Measurements from ENCODE around the gene PDE10A. TPM values are rescaled to one million over a fixed set of nuclear protein-coding genes. Genes with fewer than 3 reads are reported as not detected.
A peak's percentile ranks its signal among the peaks of the same experiment; 100 is the strongest.

Gene PDE10A
- total and polyA plus RNA-seq, 2 of the 13 experiments (the other 11 are each of a cell fraction or from before 2014, with no cell fraction given) = not detected

DNA sequence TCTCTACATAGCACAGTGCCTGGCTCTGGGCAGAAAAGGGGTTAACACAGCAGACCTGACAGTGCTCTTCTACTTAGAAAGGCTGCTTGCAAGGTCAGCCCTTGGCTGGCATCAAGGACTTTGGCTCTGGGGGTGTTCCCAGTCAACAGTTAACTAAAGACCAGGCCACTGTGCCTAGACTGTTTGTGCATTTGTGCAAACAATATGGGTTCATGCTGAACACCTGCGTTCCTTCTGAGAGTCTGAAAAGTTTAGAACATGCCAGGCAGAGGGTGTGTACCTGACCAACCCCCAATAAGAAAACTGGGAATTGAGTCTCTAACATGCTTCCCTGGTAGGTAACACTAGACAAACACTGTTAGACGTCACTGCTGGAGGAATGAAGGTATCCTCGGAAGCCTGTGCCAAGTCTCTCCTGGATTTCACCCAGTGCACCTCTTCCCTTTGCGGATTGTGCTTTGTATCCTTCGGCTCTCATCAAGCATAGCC lies 110.7 kb downstream of the PDE10A start (continued):
- TF ChIP-seq, protein P1, sequence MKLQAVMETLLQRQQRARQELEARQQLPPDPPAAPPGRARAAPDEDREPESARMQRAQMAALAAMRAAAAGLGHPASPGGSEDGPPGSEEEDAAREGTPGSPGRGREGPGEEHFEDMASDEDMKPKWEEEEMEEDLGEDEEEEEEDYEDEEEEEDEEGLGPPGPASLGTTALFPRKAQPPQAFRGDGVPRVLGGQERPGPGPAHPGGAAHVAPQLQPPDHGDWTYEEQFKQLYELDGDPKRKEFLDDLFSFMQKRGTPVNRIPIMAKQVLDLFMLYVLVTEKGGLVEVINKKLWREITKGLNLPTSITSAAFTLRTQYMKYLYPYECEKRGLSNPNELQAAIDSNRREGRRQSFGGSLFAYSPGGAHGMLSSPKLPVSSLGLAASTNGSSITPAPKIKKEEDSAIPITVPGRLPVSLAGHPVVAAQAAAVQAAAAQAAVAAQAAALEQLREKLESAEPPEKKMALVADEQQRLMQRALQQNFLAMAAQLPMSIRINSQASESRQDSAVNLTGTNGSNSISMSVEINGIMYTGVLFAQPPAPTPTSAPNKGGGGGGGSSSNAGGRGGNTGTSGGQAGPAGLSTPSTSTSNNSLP (IDR thresholded peaks at IDR 0.05; ENCODE audit: low read depth, low read length) = no peak

DNA sequence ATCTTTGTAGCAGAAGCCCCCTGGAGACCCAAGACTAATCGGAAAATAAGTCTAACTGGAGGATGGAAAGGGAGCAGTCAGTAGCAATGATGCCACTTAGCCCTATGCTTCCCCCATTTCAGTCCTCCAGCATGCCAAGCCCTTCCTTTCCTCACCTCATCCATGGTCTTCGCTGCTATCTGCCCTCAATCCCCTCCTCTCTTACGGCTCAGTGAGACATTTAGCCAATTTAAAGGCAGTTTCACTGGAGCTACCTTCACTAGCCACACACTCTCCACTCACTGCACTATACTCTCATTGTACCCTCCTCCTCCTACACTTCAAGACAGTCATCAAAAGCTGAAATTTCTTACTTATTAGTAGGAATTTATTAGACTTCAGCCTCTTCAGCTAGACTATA lies 111.2 kb downstream of the PDE10A start:
- no peak overlapping the region for H3K4me2 ChIP-seq (ENCODE audit: low read depth, low read length)
- no TSS peak for BruUV-seq (replicated peaks)
- H3K27ac ChIP-seq (ENCODE audit: extremely low read length, insufficient read depth, low read length) = no peak overlapping the region
- POLR2A ChIA-PET = no interaction called here
- H4K20me1 ChIP-seq (ENCODE audit: insufficient read depth, low read length) = no peaks in the 10 kb centered on the region
- no peak overlapping the region for H2AFZ ChIP-seq (ENCODE audit: low read length)
- TF ChIP-seq NFRKB (IDR thresholded peaks at IDR 0.05) (no peak), ZNF781 (CRISPR knock-in tag; IDR thresholded peaks at IDR 0.05; ENCODE audit: borderline replicate concordance, not compliant biosample characterization) (no peak)
- no peaks in the 10 kb centered on the region for H3K9me3 ChIP-seq (ENCODE audit: low read length)
- in situ Hi-C loops (cut with HindIII; ENCODE audit: extremely low pct_ligation_motif_present, low pct_unique_long_range_greater_than_20kb) (no loop called here), intact Hi-C loops (cut with micrococcal nuclease; ENCODE audit: unreplicated experiment) (no loop called here)
- no peaks in the 10 kb centered on the region for H3K36me3 ChIP-seq (replicated peaks in 1 of 2; ENCODE audit: control insufficient read depth in 1 of 2, insufficient read depth in 2 of 2, low read length in 2 of 2)
- ATAC-seq (no peak; the same call in 2 of the 3 replicates), FAIRE-seq (no peak), DNase-seq (ENCODE audit: low spot score) (no peak)
- H3K79me2 ChIP-seq (ENCODE audit: insufficient read depth, low read length) = no peaks in the 10 kb centered on the region
- CTCF ChIA-PET (ENCODE audit: low intra/inter-chr PET ratio, low total read pairs) = no interaction called here
- peaks cover 15% of the 10 kb centered on the region for H3K4me1 ChIP-seq (ENCODE audit: insufficient read depth, low read length)
- no peaks in the 10 kb centered on the region for H3K27me3 ChIP-seq (ENCODE audit: control insufficient read depth in 1 of 2, insufficient read depth in 2 of 2, low read length in 2 of 2)
- H3K4me3 ChIP-seq (replicated peaks in 1 of 3; ENCODE audit: insufficient read depth in 1 of 3, low read depth in 2 of 3, low read length in 3 of 3) = no peak overlapping the region
- 18% methylated on average over 3 of the region's 3 CpGs for WGBS (ENCODE audit: low lambda C conversion rate)
- H3K9ac ChIP-seq (ENCODE audit: insufficient read depth, low read depth, low read length) = no peak overlapping the region

DNA sequence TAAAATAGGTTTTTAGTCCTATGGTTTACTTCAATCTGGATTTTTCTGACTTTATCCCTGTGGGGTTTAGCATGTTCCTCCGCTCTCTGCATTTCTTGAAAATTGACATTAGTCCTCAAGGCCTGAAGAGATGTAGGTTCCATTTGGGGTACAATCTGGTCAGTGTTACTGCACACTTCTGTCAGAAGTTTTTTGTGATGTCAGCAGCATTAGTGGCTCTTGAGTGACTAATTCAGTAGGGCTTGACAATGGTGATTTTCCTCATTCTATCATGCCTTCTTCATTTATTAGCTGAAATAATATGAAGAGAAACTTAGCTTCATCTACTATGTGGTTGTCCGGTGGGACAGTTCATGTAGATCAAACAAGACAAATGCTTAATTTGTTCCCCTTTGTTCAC lies 114.6 kb downstream of the PDE10A start:
- intact Hi-C loops (cut with micrococcal nuclease; ENCODE audit: unreplicated experiment) = no loop called here
- no peak for ATAC-seq
- FAIRE-seq = no peak
- no peak overlapping the region for H3K27ac ChIP-seq (ENCODE audit: extremely low read length, insufficient read depth, low read length)
- WGBS (ENCODE audit: low lambda C conversion rate) = 6% methylated on average over 2 of the region's 2 CpGs
- no peaks in the 10 kb centered on the region for H3K79me2 ChIP-seq (ENCODE audit: insufficient read depth, low read length)
- no peak for DNase-seq (ENCODE audit: low spot score)
- H2AFZ ChIP-seq (ENCODE audit: low read length) = no peak overlapping the region
- no peaks in the 10 kb centered on the region for H3K27me3 ChIP-seq (ENCODE audit: control insufficient read depth in 1 of 2, insufficient read depth in 2 of 2, low read length in 2 of 2)
- no peak overlapping the region for H3K4me2 ChIP-seq (ENCODE audit: low read depth, low read length)
- H4K20me1 ChIP-seq (ENCODE audit: insufficient read depth, low read length) = no peaks in the 10 kb centered on the region
- no peak overlapping the region for H3K4me3 ChIP-seq (replicated peaks in 1 of 3; ENCODE audit: insufficient read depth in 1 of 3, low read depth in 2 of 3, low read length in 3 of 3)
- CTCF ChIA-PET (ENCODE audit: low intra/inter-chr PET ratio, low total read pairs) = no interaction called here
- H3K9ac ChIP-seq (ENCODE audit: insufficient read depth, low read depth, low read length) = no peak overlapping the region
- H3K4me1 ChIP-seq (ENCODE audit: insufficient read depth, low read length) = peaks cover 9% of the 10 kb centered on the region
- no peaks in the 10 kb centered on the region for H3K9me3 ChIP-seq (ENCODE audit: low read length)
- no TSS peak for BruUV-seq (replicated peaks)
- POLR2A ChIA-PET = no interaction called here
- no peaks in the 10 kb centered on the region for H3K36me3 ChIP-seq (replicated peaks in 1 of 2; ENCODE audit: control insufficient read depth in 1 of 2, insufficient read depth in 2 of 2, low read length in 2 of 2)
- TF ChIP-seq ZNF7 (CRISPR knock-in tag; IDR thresholded peaks at IDR 0.05) (no peak), MAFK (conservative IDR thresholded peaks at IDR 0.05 in 1 of 2, IDR thresholded peaks at IDR 0.05 in 1 of 2; ENCODE audit: low read length in 2 of 2) (peak; percentile 60 to 66), JARID2 (CRISPR knock-in tag; IDR thresholded peaks at IDR 0.05; ENCODE audit: insufficient replicate concordance) (no peak), MEIS2 (CRISPR knock-in tag; IDR thresholded peaks at IDR 0.05) (no peak), STAT5B (CRISPR knock-in tag; IDR thresholded peaks at IDR 0.05) (no peak), NCOA1 (CRISPR knock-in tag; IDR thresholded peaks at IDR 0.05) (no peak), ZNF333 (CRISPR knock-in tag; IDR thresholded peaks at IDR 0.05; ENCODE audit: borderline replicate concordance) (no peak), MAFF (IDR thresholded peaks at IDR 0.05; ENCODE audit: low read depth, low read length) (peak; percentile 62)
- TF ChIP-seq, protein P2, sequence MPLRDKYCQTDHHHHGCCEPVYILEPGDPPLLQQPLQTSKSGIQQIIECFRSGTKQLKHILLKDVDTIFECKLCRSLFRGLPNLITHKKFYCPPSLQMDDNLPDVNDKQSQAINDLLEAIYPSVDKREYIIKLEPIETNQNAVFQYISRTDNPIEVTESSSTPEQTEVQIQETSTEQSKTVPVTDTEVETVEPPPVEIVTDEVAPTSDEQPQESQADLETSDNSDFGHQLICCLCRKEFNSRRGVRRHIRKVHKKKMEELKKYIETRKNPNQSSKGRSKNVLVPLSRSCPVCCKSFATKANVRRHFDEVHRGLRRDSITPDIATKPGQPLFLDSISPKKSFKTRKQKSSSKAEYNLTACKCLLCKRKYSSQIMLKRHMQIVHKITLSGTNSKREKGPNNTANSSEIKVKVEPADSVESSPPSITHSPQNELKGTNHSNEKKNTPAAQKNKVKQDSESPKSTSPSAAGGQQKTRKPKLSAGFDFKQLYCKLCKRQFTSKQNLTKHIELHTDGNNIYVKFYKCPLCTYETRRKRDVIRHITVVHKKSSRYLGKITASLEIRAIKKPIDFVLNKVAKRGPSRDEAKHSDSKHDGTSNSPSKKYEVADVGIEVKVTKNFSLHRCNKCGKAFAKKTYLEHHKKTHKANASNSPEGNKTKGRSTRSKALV (CRISPR knock-in tag; IDR thresholded peaks at IDR 0.05) = no peak
- in situ Hi-C loops (cut with HindIII; ENCODE audit: extremely low pct_ligation_motif_present, low pct_unique_long_range_greater_than_20kb) = no loop called here

All from HepG2 (cell line).